H1 (cell line): ENCODE measurements around the gene SHMT2. TPM values are rescaled to one million over a fixed set of nuclear protein-coding genes. Genes with fewer than 3 reads are reported as not detected.

Source experiments
- CTCF ChIA-PET: fragments of 300-600 bp; sonication (Branson Sonifier 250); formaldehyde crosslinking; loops from one replicate; lab custom pipeline; 2021; ENCODE audit not compliant: partially characterized antibody; lab: Charles Lee
- POLR2A ChIA-PET: fragments of 300-600 bp; sonication (Branson Sonifier 250); formaldehyde crosslinking; loops from one replicate; lab custom pipeline; 2021; ENCODE audit warnings: inconsistent platforms; ENCODE audit not compliant: partially characterized antibody; lab: Charles Lee
- DNase-seq, 2 experiments: peaks; one replicate each; pipeline versions ENCODE4 v3.0.0 to v3.0.0-alpha.2; 2010 to 2022; ENCODE audit warnings: low spot score in 2 of 2, low read depth in 1 of 2, mixed read lengths in 1 of 2
- FAIRE-seq: peaks from 2 replicates; lab custom pipeline; 2011; peaks lifted over from hg19 to GRCh38; lab: Jason Lieb, UNC
- H2AFZ ChIP-seq: 2 replicates; pipeline ENCODE4 v1.8.1; 2012; ENCODE audit warnings: low read length, inconsistent platforms
- H2AK5ac ChIP-seq: 2 replicates; pipeline ENCODE4 v1.6.1; 2013; ENCODE audit warnings: low read depth, low read length
- H2BK120ac ChIP-seq: replicated peaks from 2 replicates; pipeline ENCODE3; 2013; ENCODE audit warnings: low read depth, low read length, inconsistent platforms
- H2BK12ac ChIP-seq: 2 replicates; pipeline ENCODE4 v1.6.1; 2013; ENCODE audit warnings: low read depth, low read length
- H2BK15ac ChIP-seq: 2 replicates; pipeline ENCODE4 v1.6.1; 2013; ENCODE audit warnings: low read length
- H2BK20ac ChIP-seq: 2 replicates; pipeline ENCODE4 v1.6.1; 2013; ENCODE audit warnings: low read length
- H2BK5ac ChIP-seq: 2 replicates; pipeline ENCODE4 v1.6.1; 2013; ENCODE audit warnings: low read depth, low read length
- H3K14ac ChIP-seq: 2 replicates; pipeline ENCODE4 v1.6.1; 2013; ENCODE audit warnings: inconsistent platforms; ENCODE audit not compliant: insufficient read length
- H3K18ac ChIP-seq: 2 replicates; pipeline ENCODE4 v1.6.1; 2013; ENCODE audit warnings: low read length; ENCODE audit errors: extremely low read depth
- H3K23ac ChIP-seq: 2 replicates; pipeline ENCODE4 v1.6.1; 2013; ENCODE audit warnings: inconsistent platforms; ENCODE audit not compliant: insufficient read length
- H3K23me2 ChIP-seq: 2 replicates; pipeline ENCODE4 v1.6.1; 2013; ENCODE audit warnings: low read depth, low read length
- H3K27ac ChIP-seq: 2 replicates; pipeline ENCODE4 v1.6.1; 2011; ENCODE audit warnings: low read depth, low read length, inconsistent platforms
- H3K27me3 ChIP-seq, 4 experiments: replicated peaks in 1 of 4; 1 replicate in 1 of 4; 2 replicates in 3 of 4; pipeline versions ENCODE4 v1.6.1 to v1.8.1; 2011 to 2013; ENCODE audit warnings: low read length in 3 of 4, mild to moderate bottlenecking in 3 of 4, inconsistent platforms in 2 of 4, mixed read lengths in 2 of 4, moderate library complexity in 1 of 4; ENCODE audit not compliant: control insufficient read depth in 3 of 4, insufficient read depth in 3 of 4; ENCODE audit errors: extremely low read depth in 1 of 4
- H3K36me3 ChIP-seq, 4 experiments: 2 replicates each; pipeline versions ENCODE4 v1.6.1 to v1.8.1; 2011 to 2013; ENCODE audit warnings: mild to moderate bottlenecking in 4 of 4, low read length in 3 of 4, moderate library complexity in 2 of 4, control low read depth in 1 of 4, inconsistent platforms in 1 of 4; ENCODE audit not compliant: insufficient read depth in 4 of 4, control insufficient read depth in 2 of 4
- H3K4ac ChIP-seq: replicated peaks from 2 replicates; pipeline ENCODE3; 2013; ENCODE audit warnings: low read length, low read depth, mixed read lengths, inconsistent platforms; ENCODE audit not compliant: insufficient read length
- H3K4me1 ChIP-seq, 4 experiments: replicated peaks in 1 of 4; 1 replicate in 1 of 4; 2 replicates in 3 of 4; pipeline versions ENCODE4 v1.6.1 to v1.8.1; 2011 to 2013; ENCODE audit warnings: low read length in 3 of 4, inconsistent platforms in 2 of 4, mixed read lengths in 1 of 4; ENCODE audit not compliant: insufficient read depth in 4 of 4, control insufficient read depth in 3 of 4
- H3K4me2 ChIP-seq, 2 experiments: 2 replicates each; pipeline versions ENCODE4 v1.6.1 to v1.8.1; 2011 to 2013; ENCODE audit warnings: low read depth in 2 of 2, low read length in 2 of 2, control low read depth in 1 of 2, inconsistent platforms in 1 of 2, mild to moderate bottlenecking in 1 of 2; ENCODE audit not compliant: insufficient read depth in 1 of 2
- H3K4me3 ChIP-seq, 4 experiments: fragments of 200-600, 300-600 bp in 1 of 4; sonication (generic), shearing (Covaris generic), sonication (Bioruptor Twin) in 1 of 4; 2 replicates each; pipeline versions ENCODE4 v1.5.1 to v1.8.1; 2011 to 2016; ENCODE audit warnings: low read length in 4 of 4, low read depth in 3 of 4, control low read depth in 2 of 4, inconsistent platforms in 2 of 4, mild to moderate bottlenecking in 2 of 4, mixed read lengths in 1 of 4, moderate library complexity in 1 of 4; ENCODE audit not compliant: insufficient read depth in 2 of 4; ENCODE audit errors: extremely low read depth in 1 of 4
- H3K56ac ChIP-seq: replicated peaks from 2 replicates; pipeline ENCODE3; 2013; ENCODE audit warnings: low read depth, mild to moderate bottlenecking, mixed read lengths, low read length, inconsistent platforms; ENCODE audit not compliant: insufficient read length
- H3K79me1 ChIP-seq: 2 replicates; pipeline ENCODE4 v1.6.1; 2013; ENCODE audit warnings: low read depth, low read length, control low read depth
- H3K79me2 ChIP-seq, 2 experiments: 2 replicates each; pipeline versions ENCODE4 v1.6.1 to v1.8.1; 2012 to 2013; ENCODE audit warnings: low read length in 2 of 2, mild to moderate bottlenecking in 2 of 2, inconsistent platforms in 1 of 2; ENCODE audit not compliant: insufficient read depth in 2 of 2, control insufficient read depth in 1 of 2
- H3K9ac ChIP-seq, 4 experiments: replicated peaks in 1 of 4; 1 replicate in 1 of 4; 2 replicates in 3 of 4; pipeline versions ENCODE4 v1.6.1 to v1.8.1; 2011 to 2013; ENCODE audit warnings: low read depth in 3 of 4, low read length in 3 of 4, control low read depth in 2 of 4, mild to moderate bottlenecking in 2 of 4, moderate library complexity in 2 of 4, inconsistent platforms in 1 of 4; ENCODE audit errors: extremely low read depth in 1 of 4
- H3K9me3 ChIP-seq, 2 experiments: 2 replicates each; pipeline versions ENCODE4 v1.6.1 to v1.8.1; 2012 to 2013; ENCODE audit warnings: mild to moderate bottlenecking in 2 of 2, moderate library complexity in 2 of 2, control low read depth in 1 of 2, inconsistent platforms in 1 of 2, low read depth in 1 of 2, low read length in 1 of 2, mixed read lengths in 1 of 2; ENCODE audit not compliant: insufficient read depth in 2 of 2
- H4K20me1 ChIP-seq, 2 experiments: replicated peaks in 1 of 2; 2 replicates each; pipeline versions ENCODE3 to v1.8.1; 2011 to 2013; ENCODE audit warnings: inconsistent platforms in 2 of 2, low read length in 2 of 2, mild to moderate bottlenecking in 1 of 2; ENCODE audit not compliant: insufficient read depth in 2 of 2, control insufficient read depth in 1 of 2
- H4K5ac ChIP-seq: 2 replicates; pipeline ENCODE4 v1.6.1; 2013; ENCODE audit warnings: low read length, low read depth, mixed read lengths, inconsistent platforms; ENCODE audit not compliant: insufficient read length
- H4K8ac ChIP-seq: 2 replicates; pipeline ENCODE4 v1.8.0; 2013; ENCODE audit warnings: mild to moderate bottlenecking, moderate library complexity, low read length, inconsistent platforms; ENCODE audit not compliant: insufficient read depth; ENCODE audit errors: extremely low read depth
- H4K91ac ChIP-seq: replicated peaks from 2 replicates; pipeline ENCODE3; 2013; ENCODE audit warnings: low read length, mixed read lengths, inconsistent platforms; ENCODE audit not compliant: insufficient read length
- BACH1 ChIP-seq: IDR thresholded peaks from 2 replicates; pipeline ENCODE4 v1.6.1; 2012; ENCODE audit warnings: low read length, improper control_type of control experiment
- BRCA1 ChIP-seq: IDR thresholded peaks from 2 replicates; pipeline ENCODE4 v1.6.1; 2012; ENCODE audit warnings: low read depth, low read length, improper control_type of control experiment
- CBX5 ChIP-seq: fragments of 300-800, 300-1000 bp; sonication (generic); IDR thresholded peaks from 2 replicates; pipeline ENCODE4 v1.7.1; 2016; ENCODE audit warnings: antibody characterized with exemption, low read length, low read depth
- CHD2 ChIP-seq: IDR thresholded peaks from 2 replicates; pipeline ENCODE4 v1.6.1; 2012; ENCODE audit warnings: low read length, improper control_type of control experiment
- KDM5A ChIP-seq: fragments of 200-600 bp; IDR thresholded peaks from 2 replicates; pipeline ENCODE4 v1.7.1; 2012; ENCODE audit warnings: mild to moderate bottlenecking, low read length, inconsistent platforms, mixed read lengths
- NRF1 ChIP-seq: IDR thresholded peaks from 2 replicates; pipeline ENCODE4 v1.6.1; 2011; ENCODE audit warnings: mild to moderate bottlenecking, low read depth, low read length, improper control_type of control experiment
- RBBP5 ChIP-seq: IDR thresholded peaks from 2 replicates; pipeline ENCODE4 v1.7.1; 2012; ENCODE audit warnings: low read depth, mild to moderate bottlenecking, inconsistent platforms, low read length, moderate library complexity, borderline replicate concordance
- RNF2 ChIP-seq: fragments of 200-900, 300-1000 bp; sonication (generic); IDR thresholded peaks from 2 replicates; pipeline ENCODE4 v1.7.1; 2016; ENCODE audit warnings: borderline replicate concordance, low read depth, mild to moderate bottlenecking, antibody characterized with exemption, low read length; ENCODE audit not compliant: poor library complexity, severe bottlenecking; ENCODE audit errors: missing control alignments
- SP1 ChIP-seq: IDR thresholded peaks from 2 replicates; pipeline ENCODE4 v1.6.1; 2011; ENCODE audit warnings: low read depth, low read length
- SRF ChIP-seq: IDR thresholded peaks from 2 replicates; pipeline ENCODE4 v1.6.1; 2011; ENCODE audit warnings: mild to moderate bottlenecking, low read depth, low read length, moderate library complexity
- YY1 ChIP-seq: IDR thresholded peaks from 2 replicates; pipeline ENCODE4 v1.6.1; 2011; ENCODE audit warnings: low read depth, mild to moderate bottlenecking, low read length
- WGBS, 2 experiments: shearing (Covaris generic) in 1 of 2; methylation state at CpG; one replicate each; pipeline versions ENCODE4 v1.1.6 to v1.1.7; 2013 to 2015; ENCODE audit warnings: low lambda C conversion rate in 2 of 2, mixed read lengths in 2 of 2, inconsistent platforms in 1 of 2, low coverage in 1 of 2, missing lambda C conversion rate in 1 of 2; ENCODE audit not compliant: insufficient replicate concordance in 2 of 2, insufficient coverage in 1 of 2, insufficient read length in 1 of 2; ENCODE audit errors: extremely low coverage in 1 of 2, missing lambda C conversion rate in 1 of 2; 5-methylcytosine and 5-hydroxymethylcytosine counted together
- polyA plus RNA-seq, 7 experiments: library from polyadenylated mRNA; depleted of rRNA in 3 of 7; stranded (reverse) in 5 of 7; unstranded in 2 of 7; fragments of >200 nt in 5 of 7; fragments of 200-250 nt in 2 of 7; gene quantifications; 1 replicate in 5 of 7; 2 replicates in 1 of 7; 4 replicates in 1 of 7; pipeline versions ENCODE4 v1.2.1 to v1.2.3, GENCODE V29; 2011 to 2013; ENCODE audit warnings: missing spikeins in 2 of 7, mixed read lengths in 2 of 7
- total RNA-seq: library from RNA; stranded (reverse); fragmentation: NEBNext Ultra II Directional; extraction: Animal tissue kit (Norgen Biotek cat#: 25700); gene quantifications from 2 replicates; pipeline ENCODE4 v1.2.1, GENCODE V29; 2021

The SHMT2 gene
- total and polyA plus RNA-seq, 2 of the 8 experiments (the other 6 are each of a cell fraction or from before 2014, with no cell fraction given), result 274 to 520 TPM

GRCh38 chr12:57260366-57260765 is 30.9 kb downstream of the SHMT2 start:
- H3K56ac ChIP-seq, result no peak overlapping the region
- H2BK12ac ChIP-seq, result no peak overlapping the region
- no peak overlapping the region for H4K8ac ChIP-seq
- no peak for TF ChIP-seq RNF2
- TF ChIP-seq RBBP5, result no peak
- TF ChIP-seq KDM5A, result no peak
- TF ChIP-seq SP1, result no peak
- TF ChIP-seq CBX5, result no peak
- no peak for TF ChIP-seq YY1
- TF ChIP-seq CHD2, result no peak
- TF ChIP-seq NRF1, result no peak
- TF ChIP-seq BACH1, result no peak
- no peak for TF ChIP-seq BRCA1
- TF ChIP-seq SRF, result no peak
- TF ChIP-seq, all 59 proteins: peak for 0
- peaks cover 0 to 2% of the 10 kb centered on the region in 2 experiments for H4K20me1 ChIP-seq
- H3K4ac ChIP-seq, result no peak overlapping the region
- no peak for FAIRE-seq
- no peak overlapping the region for H2BK20ac ChIP-seq
- H3K23me2 ChIP-seq, result no peaks in the 10 kb centered on the region
- H3K18ac ChIP-seq, result no peak overlapping the region
- WGBS, 2 experiments, result 91% methylated on average over 4 of the region's 4 CpGs; no CpG with 5 or more reads in 1 of the 2 experiments
- H3K36me3 ChIP-seq, result peaks cover 2 to 21% (median 6%) of the 10 kb centered on the region in 4 experiments; a peak in 6 of 8 replicates
- POLR2A ChIA-PET, result interaction anchor here (1.3 to 4.8 kb wide), 4 partner anchors 8 to 194 kb away, joined by 3 to 28 read pairs (median 8); partner anchors contain the start of genes INHBE and SHMT2
- H2BK15ac ChIP-seq, result no peak overlapping the region
- no peak overlapping the region for H3K9ac ChIP-seq
- no peaks in the 10 kb centered on the region for H3K27me3 ChIP-seq
- no peak overlapping the region for H2BK5ac ChIP-seq
- no peak overlapping the region for H2BK120ac ChIP-seq
- no peak for DNase-seq
- H3K27ac ChIP-seq, result no peak overlapping the region
- H3K4me1 ChIP-seq, result peaks cover 0 to 7% (median 3%) of the 10 kb centered on the region in 4 experiments; a peak in 5 of 7 replicates
- H2AFZ ChIP-seq, result no peak overlapping the region
- CTCF ChIA-PET, result interaction anchor here (0.6 to 7.9 kb wide), 15 partner anchors 8 to 349 kb away, joined by 3 to 74 read pairs (median 9); partner anchors contain the start of gene STAC3
- no peak overlapping the region for H2AK5ac ChIP-seq
- no peaks in the 10 kb centered on the region; the same call in 1 of the 2 replicates for H3K79me1 ChIP-seq
- no peak overlapping the region for H3K23ac ChIP-seq
- no peak overlapping the region for H3K4me3 ChIP-seq
- H3K79me2 ChIP-seq, result no peaks in the 10 kb centered on the region
- no peaks in the 10 kb centered on the region for H3K9me3 ChIP-seq
- no peak overlapping the region for H3K14ac ChIP-seq
- H4K5ac ChIP-seq, result no peak overlapping the region
- H3K4me2 ChIP-seq, result no peak overlapping the region
- no peak overlapping the region for H4K91ac ChIP-seq
